ENCODE results near the gene MARCHF11.

DNA sequence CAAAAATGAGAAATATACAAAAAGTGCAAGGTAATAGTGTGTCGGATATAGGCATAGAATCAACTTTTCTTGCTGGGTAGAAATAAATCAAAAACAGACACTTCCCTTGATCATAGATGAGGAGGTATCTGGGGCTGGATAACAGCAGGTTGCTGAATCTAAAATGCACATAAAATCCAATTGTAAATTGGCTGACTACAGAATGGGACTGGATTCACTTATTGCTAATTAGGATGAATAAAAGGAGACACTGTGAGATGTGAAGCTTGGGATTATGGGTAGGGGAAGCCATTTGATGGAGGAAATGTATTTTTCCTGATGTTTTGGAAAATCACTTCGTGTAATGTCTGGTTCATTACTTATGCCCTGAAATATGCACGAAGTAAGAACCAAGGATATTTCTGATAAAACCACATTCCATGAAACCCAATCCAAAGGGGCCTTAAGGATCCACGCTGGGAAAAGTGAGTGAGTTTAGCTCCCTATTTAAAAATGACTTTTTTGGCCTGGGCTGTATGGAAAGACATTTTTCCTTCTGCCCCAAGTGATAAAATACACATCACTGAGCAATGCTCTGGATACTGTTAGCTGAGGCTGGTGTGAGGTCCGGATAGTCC is 136.1 kb downstream of the MARCHF11 start:
- TF ChIP-seq POLR2A (IDR thresholded peaks at IDR 0.05), result no peak
- TF ChIP-seq, protein P1, sequence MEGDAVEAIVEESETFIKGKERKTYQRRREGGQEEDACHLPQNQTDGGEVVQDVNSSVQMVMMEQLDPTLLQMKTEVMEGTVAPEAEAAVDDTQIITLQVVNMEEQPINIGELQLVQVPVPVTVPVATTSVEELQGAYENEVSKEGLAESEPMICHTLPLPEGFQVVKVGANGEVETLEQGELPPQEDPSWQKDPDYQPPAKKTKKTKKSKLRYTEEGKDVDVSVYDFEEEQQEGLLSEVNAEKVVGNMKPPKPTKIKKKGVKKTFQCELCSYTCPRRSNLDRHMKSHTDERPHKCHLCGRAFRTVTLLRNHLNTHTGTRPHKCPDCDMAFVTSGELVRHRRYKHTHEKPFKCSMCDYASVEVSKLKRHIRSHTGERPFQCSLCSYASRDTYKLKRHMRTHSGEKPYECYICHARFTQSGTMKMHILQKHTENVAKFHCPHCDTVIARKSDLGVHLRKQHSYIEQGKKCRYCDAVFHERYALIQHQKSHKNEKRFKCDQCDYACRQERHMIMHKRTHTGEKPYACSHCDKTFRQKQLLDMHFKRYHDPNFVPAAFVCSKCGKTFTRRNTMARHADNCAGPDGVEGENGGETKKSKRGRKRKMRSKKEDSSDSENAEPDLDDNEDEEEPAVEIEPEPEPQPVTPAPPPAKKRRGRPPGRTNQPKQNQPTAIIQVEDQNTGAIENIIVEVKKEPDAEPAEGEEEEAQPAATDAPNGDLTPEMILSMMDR (IDR thresholded peaks at IDR 0.05), result no peak
